HepG2 (cell line): Measurements from ENCODE around the gene FEM1C. TPM values are rescaled to one million over a fixed set of nuclear protein-coding genes. Genes with fewer than 3 reads are reported as not detected.

Experiments
- ATAC-seq: fragments of 200-7000 bp; cut with Tn5 transposase; 3 replicates; pipeline ENCODE4 v1.9.1; 2020; ENCODE audit warnings: mild to moderate bottlenecking, moderate library complexity
- BruUV-seq: library from RNA; stranded (reverse); fragments of 400-500 nt; replicated peaks from 2 replicates; lab custom pipeline; 2021; lab: Mats Ljungman, UMichigan
- CTCF ChIA-PET: fragments of 300-600 bp; formaldehyde crosslinking; extraction: SDS; loops from one replicate; lab custom pipeline; 2021; ENCODE audit warnings: low total read pairs, inconsistent platforms, low intra/inter-chr PET ratio; lab: Yijun Ruan, JAX
- POLR2A ChIA-PET: fragments of 350-600 bp; sonication (Branson Sonifier 250); formaldehyde crosslinking; loops from one replicate; lab custom pipeline; 2020; ENCODE audit warnings: antibody characterized with exemption, inconsistent platforms; lab: Yijun Ruan, JAX
- DNase-seq: peaks from one replicate; pipeline ENCODE4 v3.0.0-alpha.2; 2015; ENCODE audit warnings: low spot score
- FAIRE-seq: peaks from 3 replicates; lab custom pipeline; 2011; peaks lifted over from hg19 to GRCh38; lab: Jason Lieb, UNC
- H2AFZ ChIP-seq: one replicate; pipeline ENCODE4 v1.6.1; 2011; ENCODE audit warnings: low read length, inconsistent platforms
- H3K27ac ChIP-seq: fragments of 300-600 bp; 3 replicates; pipeline ENCODE4 v1.8.0; 2011; ENCODE audit warnings: mixed run types, mild to moderate bottlenecking, mixed read lengths, low read length, inconsistent platforms; ENCODE audit not compliant: insufficient read depth; ENCODE audit errors: extremely low read length
- H3K27me3 ChIP-seq, 2 experiments: fragments of 200-600 bp in 1 of 2; 2 replicates in 1 of 2; 3 replicates in 1 of 2; pipeline versions ENCODE4 v1.6.0 to v1.8.0; 2011; ENCODE audit warnings: low read length in 2 of 2, mild to moderate bottlenecking in 2 of 2, moderate library complexity in 2 of 2, inconsistent platforms in 1 of 2; ENCODE audit not compliant: insufficient read depth in 2 of 2, control insufficient read depth in 1 of 2
- H3K36me3 ChIP-seq, 2 experiments: fragments of 200-600 bp in 1 of 2; replicated peaks in 1 of 2; 2 replicates in 1 of 2; 3 replicates in 1 of 2; pipeline versions ENCODE4 v1.5.1 to v1.8.0; 2011; ENCODE audit warnings: low read length in 2 of 2, inconsistent platforms in 1 of 2; ENCODE audit not compliant: insufficient read depth in 2 of 2, control insufficient read depth in 1 of 2
- H3K4me1 ChIP-seq: 2 replicates; pipeline ENCODE4 v1.5.1; 2012; ENCODE audit warnings: low read length, inconsistent platforms; ENCODE audit not compliant: insufficient read depth
- H3K4me2 ChIP-seq: 2 replicates; pipeline ENCODE4 v1.6.0; 2011; ENCODE audit warnings: low read depth, low read length, inconsistent platforms
- H3K4me3 ChIP-seq, 3 experiments: fragments of 200-600 bp in 1 of 3; sonication (generic), shearing (Covaris generic) in 1 of 3; replicated peaks in 1 of 3; 2 replicates each; pipeline ENCODE4 v1.5.1; 2011 to 2016; ENCODE audit warnings: low read length in 3 of 3, inconsistent platforms in 2 of 3, low read depth in 2 of 3, mild to moderate bottlenecking in 2 of 3, control low read depth in 1 of 3, mixed read lengths in 1 of 3; ENCODE audit not compliant: insufficient read depth in 1 of 3
- H3K79me2 ChIP-seq: one replicate; pipeline ENCODE4 v1.6.1; 2011; ENCODE audit warnings: low read length, inconsistent platforms; ENCODE audit not compliant: insufficient read depth
- H3K9ac ChIP-seq: 2 replicates; pipeline ENCODE4 v1.6.0; 2011; ENCODE audit warnings: mild to moderate bottlenecking, low read depth, low read length, inconsistent platforms; ENCODE audit not compliant: insufficient read depth
- H3K9me3 ChIP-seq: 2 replicates; pipeline ENCODE4 v1.5.1; 2012; ENCODE audit warnings: mild to moderate bottlenecking, low read length
- H4K20me1 ChIP-seq: 2 replicates; pipeline ENCODE4 v1.6.0; 2011; ENCODE audit warnings: inconsistent platforms, mild to moderate bottlenecking, low read length, moderate library complexity; ENCODE audit not compliant: insufficient read depth
- ARHGAP35 ChIP-seq: sonication (generic); formaldehyde crosslinking; IDR thresholded peaks from 2 replicates; pipeline ENCODE4 v1.9.0; 2022; ENCODE audit warnings: mild to moderate bottlenecking, inconsistent platforms, moderate library complexity, missing genetic modification reagents, borderline replicate concordance
- HNRNPL ChIP-seq: fragments of 200-400 bp; formaldehyde crosslinking; IDR thresholded peaks from 2 replicates; pipeline ENCODE4 v1.6.1; 2017; ENCODE audit warnings: mild to moderate bottlenecking, low read depth, low read length
- KDM4B ChIP-seq: sonication (generic); formaldehyde crosslinking; IDR thresholded peaks from 2 replicates; pipeline ENCODE4 v1.4.0; 2020; ENCODE audit warnings: missing genetic modification reagents
- TAF1 ChIP-seq: sonication (generic); formaldehyde crosslinking; IDR thresholded peaks from 2 replicates; pipeline ENCODE4 v1.4.0; 2020; ENCODE audit warnings: missing genetic modification reagents
- ZBTB7A ChIP-seq: sonication (generic); formaldehyde crosslinking; IDR thresholded peaks from 2 replicates; pipeline ENCODE4 v1.8.0; 2022; ENCODE audit warnings: mild to moderate bottlenecking, missing genetic modification reagents
- ZNF263 ChIP-seq: sonication (generic); formaldehyde crosslinking; IDR thresholded peaks from 2 replicates; pipeline ENCODE4 v1.4.0; 2020; ENCODE audit warnings: missing genetic modification reagents
- ZNF343 ChIP-seq: sonication (generic); formaldehyde crosslinking; IDR thresholded peaks from 2 replicates; pipeline ENCODE4 v1.4.0; 2020; ENCODE audit warnings: mild to moderate bottlenecking, missing genetic modification reagents
- ZNF547 ChIP-seq: sonication (generic); formaldehyde crosslinking; IDR thresholded peaks from 2 replicates; pipeline ENCODE4 v1.5.1; 2020; ENCODE audit warnings: mild to moderate bottlenecking, missing genetic modification reagents
- ZNF749 ChIP-seq: sonication (generic); formaldehyde crosslinking; IDR thresholded peaks from 2 replicates; pipeline ENCODE4 v1.8.0; 2022; ENCODE audit warnings: mild to moderate bottlenecking, missing genetic modification reagents, moderate library complexity, borderline replicate concordance
- WGBS: methylation state at CpG from one replicate; pipeline ENCODE4 v1.1.6; 2017; ENCODE audit warnings: low lambda C conversion rate; 5-methylcytosine and 5-hydroxymethylcytosine counted together
- in situ Hi-C: cut with HindIII; loops from 2 replicates; pipeline ENCODE4 v1.10.0; 2017; ENCODE audit warnings: low pct_unique_long_range_greater_than_20kb; ENCODE audit not compliant: extremely low pct_ligation_motif_present
- intact Hi-C: fragments of 100-400 bp; cut with micrococcal nuclease; formaldehyde crosslinking; loops from one replicate; pipeline ENCODE4 v1.10.0; 2022; ENCODE audit not compliant: unreplicated experiment
- polyA plus RNA-seq, 8 experiments: library from polyadenylated mRNA; depleted of rRNA in 3 of 8; stranded (reverse) in 7 of 8; unstranded in 1 of 8; fragments of >200 nt; fragmentation: Illumina TruSeq in 4 of 8; extraction: Trizol in 4 of 8; gene quantifications; 2 replicates each; pipeline versions ENCODE4 v1.2.1 to v1.2.3, GENCODE V29; 2011 to 2016; ENCODE audit warnings: low read depth in 4 of 8, missing spikeins in 1 of 8, mixed read lengths in 1 of 8; ENCODE audit not compliant: insufficient read depth in 1 of 8
- total RNA-seq, 5 experiments: library from RNA; depleted of rRNA; stranded (reverse); fragments of >200 nt; fragmentation: Illumina TruSeq; extraction: Trizol; gene quantifications; 2 replicates each; pipeline ENCODE4 v1.2.3, GENCODE V29; 2016; ENCODE audit warnings: low read depth in 1 of 5
- TF ChIP-seq, protein P1 (sequence below): sonication (generic); formaldehyde crosslinking; IDR thresholded peaks from 2 replicates; pipeline ENCODE4 v1.5.0; 2020; ENCODE audit warnings: mild to moderate bottlenecking, missing genetic modification reagents, borderline replicate concordance

Gene FEM1C
- total and polyA plus RNA-seq, 2 of the 13 experiments (the other 11 are each of a cell fraction or from before 2014, with no cell fraction given), result 5.5 to 8.3 TPM

DNA sequence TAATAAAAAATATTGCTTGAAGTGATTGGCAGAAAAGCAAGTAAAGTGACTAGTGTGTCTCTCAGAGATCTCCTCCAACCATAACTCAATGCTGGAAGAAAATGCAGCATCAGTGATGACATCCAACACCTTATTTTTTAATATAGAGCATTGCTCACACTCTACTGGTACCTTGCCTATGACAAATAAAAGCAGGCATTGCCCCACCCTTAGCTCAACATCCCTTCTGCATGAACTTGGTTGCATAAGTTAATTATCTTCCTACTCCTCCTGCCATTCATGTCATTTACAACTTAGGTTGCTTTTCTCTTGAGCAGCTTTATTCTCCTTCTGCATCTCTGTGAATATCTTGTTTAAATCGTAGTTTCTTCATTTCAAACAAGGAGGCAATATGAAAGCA lies 41.2 kb downstream of the FEM1C start:
- POLR2A ChIA-PET, result no interaction called here
- 2% methylated on average over 1 of the region's 1 CpG for WGBS

More for the DNA sequence above, 41.2 kb downstream of the FEM1C start:
- DNase-seq (no peak), ATAC-seq (no peak), FAIRE-seq (no peak)
- CTCF ChIA-PET, result no interaction called here
- H4K20me1 ChIP-seq, result no peaks in the 10 kb centered on the region
- H3K4me2 ChIP-seq, result no peak overlapping the region
- H3K4me1 ChIP-seq, result no peaks in the 10 kb centered on the region
- H3K27me3 ChIP-seq, result peaks cover 0 to 6% of the 10 kb centered on the region in 2 experiments; a peak in 1 of 5 replicates
- BruUV-seq, result no TSS peak
- H3K9me3 ChIP-seq, result no peaks in the 10 kb centered on the region
- H3K36me3 ChIP-seq, result no peaks in the 10 kb centered on the region
- TF ChIP-seq TAF1, result no peak
- TF ChIP-seq HNRNPL, result no peak
- TF ChIP-seq ZNF749 (CRISPR knock-in tag), result no peak
- no peak for TF ChIP-seq ZNF547 (CRISPR knock-in tag)
- TF ChIP-seq ZNF343 (CRISPR knock-in tag), result no peak
- TF ChIP-seq KDM4B (CRISPR knock-in tag), result no peak
- TF ChIP-seq, protein P1, sequence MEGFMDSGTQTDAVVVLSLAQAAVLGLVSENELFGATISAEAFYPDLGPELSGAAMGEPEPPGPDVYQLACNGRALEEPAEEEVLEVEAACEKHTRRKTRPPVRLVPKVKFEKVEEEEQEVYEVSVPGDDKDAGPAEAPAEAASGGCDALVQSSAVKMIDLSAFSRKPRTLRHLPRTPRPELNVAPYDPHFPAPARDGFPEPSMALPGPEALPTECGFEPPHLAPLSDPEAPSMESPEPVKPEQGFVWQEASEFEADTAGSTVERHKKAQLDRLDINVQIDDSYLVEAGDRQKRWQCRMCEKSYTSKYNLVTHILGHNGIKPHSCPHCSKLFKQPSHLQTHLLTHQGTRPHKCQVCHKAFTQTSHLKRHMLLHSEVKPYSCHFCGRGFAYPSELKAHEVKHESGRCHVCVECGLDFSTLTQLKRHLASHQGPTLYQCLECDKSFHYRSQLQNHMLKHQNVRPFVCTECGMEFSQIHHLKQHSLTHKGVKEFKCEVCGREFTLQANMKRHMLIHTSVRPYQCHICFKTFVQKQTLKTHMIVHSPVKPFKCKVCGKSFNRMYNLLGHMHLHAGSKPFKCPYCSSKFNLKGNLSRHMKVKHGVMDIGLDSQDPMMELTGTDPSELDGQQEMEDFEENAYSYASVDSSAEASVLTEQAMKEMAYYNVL, result no peak
- TF ChIP-seq ZNF263, result no peak
- TF ChIP-seq ZBTB7A (CRISPR knock-in tag), result no peak
- TF ChIP-seq ARHGAP35 (CRISPR knock-in tag), result no peak
- H2AFZ ChIP-seq, result no peak overlapping the region
- intact Hi-C loops (no loop called here), in situ Hi-C loops (no loop called here)
- no peak overlapping the region for H3K4me3 ChIP-seq
- no peak overlapping the region for H3K9ac ChIP-seq
- H3K27ac ChIP-seq, result no peak overlapping the region
- no peaks in the 10 kb centered on the region for H3K79me2 ChIP-seq
